GM12878 (cell line): ENCODE results near the gene PTPRD. TPM values are rescaled to one million over a fixed set of nuclear protein-coding genes. Genes with fewer than 3 reads are reported as not detected.

Experiments used
- ATAC-seq: fragments of 200-7000 bp; cut with Tn5 transposase; 3 replicates; pipeline ENCODE4 v1.9.1; 2020; ENCODE audit warnings: mild to moderate bottlenecking, moderate library complexity
- BruUV-seq: library from RNA; stranded (reverse); fragments of 400-500 nt; replicated peaks from 2 replicates; lab custom pipeline; 2021; lab: Mats Ljungman, UMichigan
- CTCF ChIA-PET: fragments of 300-600 bp; sonication (Branson Sonifier 250); formaldehyde crosslinking; extraction: SDS; loops from one replicate; lab custom pipeline; 2021; ENCODE audit warnings: inconsistent platforms; lab: Yijun Ruan, JAX
- POLR2A ChIA-PET: fragments of 350-600 bp; formaldehyde crosslinking; extraction: SDS; loops from one replicate; lab custom pipeline; 2021; ENCODE audit warnings: inconsistent platforms; lab: Charles Lee
- RAD21 ChIA-PET: fragments of 300-600 bp; sonication (Branson Sonifier 250); formaldehyde crosslinking; loops from one replicate; lab custom pipeline; 2023; ENCODE audit warnings: antibody characterized with exemption; ENCODE audit not compliant: unreplicated experiment; lab: Charles Lee
- SMC1A ChIA-PET: fragments of 300-600 bp; sonication (Branson Sonifier 250); formaldehyde crosslinking; loops from one replicate; lab custom pipeline; 2023; ENCODE audit not compliant: unreplicated experiment, uncharacterized antibody; lab: Charles Lee
- DNase-seq: peaks from one replicate; pipeline ENCODE4 v3.0.0-alpha.2; 2011; ENCODE audit warnings: low read depth, low spot score
- FAIRE-seq: peaks from 3 replicates; lab custom pipeline; 2011; peaks lifted over from hg19 to GRCh38; lab: Jason Lieb, UNC
- H2AFZ ChIP-seq: 2 replicates; pipeline ENCODE4 v1.6.0; 2011; ENCODE audit warnings: low read depth, low read length, control low read depth; ENCODE audit not compliant: control insufficient read depth
- H3K27ac ChIP-seq: 2 replicates; pipeline ENCODE4 v1.5.1; 2011; ENCODE audit warnings: control low read depth; ENCODE audit not compliant: control insufficient read depth, insufficient read depth
- H3K27me3 ChIP-seq, 2 experiments: replicated peaks in 1 of 2; 2 replicates each; pipeline versions ENCODE4 v1.6.0 to v1.6.1; 2011; ENCODE audit warnings: low read length in 1 of 2; ENCODE audit not compliant: control insufficient read depth in 2 of 2, insufficient read depth in 2 of 2
- H3K36me3 ChIP-seq, 2 experiments: 2 replicates each; pipeline ENCODE4 v1.5.1; 2011; ENCODE audit warnings: low read length in 1 of 2; ENCODE audit not compliant: control insufficient read depth in 2 of 2, insufficient read depth in 2 of 2
- H3K4me1 ChIP-seq: 2 replicates; pipeline ENCODE4 v1.6.1; 2011; ENCODE audit warnings: mild to moderate bottlenecking, low read length, moderate library complexity, mixed read lengths; ENCODE audit not compliant: control insufficient read depth, insufficient read depth
- H3K4me2 ChIP-seq: 2 replicates; pipeline ENCODE4 v1.6.0; 2011; ENCODE audit warnings: control low read depth; ENCODE audit not compliant: control insufficient read depth, insufficient read depth
- H3K4me3 ChIP-seq: fragments of 200-600 bp; sonication (generic); 2 replicates; pipeline ENCODE4 v1.5.1; 2016
- H3K79me2 ChIP-seq: 2 replicates; pipeline ENCODE4 v1.6.0; 2011; ENCODE audit warnings: low read length; ENCODE audit not compliant: control insufficient read depth, insufficient read depth
- H3K9ac ChIP-seq: 2 replicates; pipeline ENCODE4 v1.8.0; 2011; ENCODE audit warnings: low read length, control low read depth, mixed read lengths; ENCODE audit not compliant: control insufficient read depth, insufficient read depth
- H3K9me3 ChIP-seq: replicated peaks from 3 replicates; pipeline ENCODE4 v1.5.1; 2011; ENCODE audit warnings: mild to moderate bottlenecking, low read length; ENCODE audit not compliant: control insufficient read depth, insufficient read depth
- H4K20me1 ChIP-seq: 2 replicates; pipeline ENCODE4 v1.6.0; 2011; ENCODE audit not compliant: control insufficient read depth, insufficient read depth
- CBX3 ChIP-seq: fragments of 200-600 bp; sonication (generic); IDR thresholded peaks from 2 replicates; pipeline ENCODE4 v1.6.1; 2016; ENCODE audit warnings: low read depth, borderline replicate concordance
- CHD4 ChIP-seq: fragments of 200-600 bp; sonication (generic); IDR thresholded peaks from 2 replicates; pipeline ENCODE4 v1.6.1; 2016; ENCODE audit warnings: mild to moderate bottlenecking
- EZH2 ChIP-seq: IDR thresholded peaks from 2 replicates; pipeline ENCODE4 v1.6.1; 2012; ENCODE audit warnings: low read depth, mild to moderate bottlenecking, control low read depth, inconsistent platforms, low read length, borderline replicate concordance; ENCODE audit not compliant: control insufficient read depth
- FOS ChIP-seq: IDR thresholded peaks from 3 replicates; pipeline ENCODE4 v1.6.1; 2011; ENCODE audit warnings: borderline replicate concordance; ENCODE audit not compliant: insufficient read length; ENCODE audit errors: extremely low read depth
- HDAC6 ChIP-seq: fragments of 200-600 bp; sonication (generic); IDR thresholded peaks from one replicate; pipeline ENCODE4 v1.8.0; 2017; ENCODE audit warnings: antibody characterized with exemption; ENCODE audit not compliant: unreplicated experiment
- KDM1A ChIP-seq: fragments of 200-600 bp; sonication (generic); IDR thresholded peaks from 2 replicates; pipeline ENCODE4 v1.6.1; 2016; ENCODE audit warnings: borderline replicate concordance
- SMAD5 ChIP-seq: IDR thresholded peaks from 2 replicates; pipeline ENCODE4 v1.6.1; 2016; ENCODE audit warnings: antibody characterized with exemption, low read depth
- SPI1 ChIP-seq: IDR thresholded peaks from 2 replicates; pipeline ENCODE4 v1.6.1; 2011; ENCODE audit warnings: low read depth, mild to moderate bottlenecking, low read length, moderate library complexity, borderline replicate concordance; ENCODE audit not compliant: insufficient read depth
- TCF3 ChIP-seq: IDR thresholded peaks from 2 replicates; pipeline ENCODE4 v1.6.1; 2012; ENCODE audit warnings: low read depth, mild to moderate bottlenecking, low read length, borderline replicate concordance; ENCODE audit not compliant: insufficient read depth
- YY1 ChIP-seq: IDR thresholded peaks from 2 replicates; pipeline ENCODE4 v1.6.1; 2011; ENCODE audit warnings: low read depth, mild to moderate bottlenecking, low read length
- ZNF384 ChIP-seq: IDR thresholded peaks from 2 replicates; pipeline ENCODE4 v1.6.1; 2012; ENCODE audit warnings: low read depth, mild to moderate bottlenecking, low read length, improper control_type of control experiment, borderline replicate concordance
- ZNF592 ChIP-seq: fragments of 450-650 bp; IDR thresholded peaks from 2 replicates; pipeline ENCODE4 v1.6.1; 2017; ENCODE audit warnings: mild to moderate bottlenecking, moderate library complexity
- WGBS: methylation state at CpG from one replicate; pipeline ENCODE4 v1.1.6; 2016; ENCODE audit warnings: low lambda C conversion rate; ENCODE audit not compliant: insufficient replicate concordance, insufficient coverage; ENCODE audit errors: missing lambda C conversion rate; 5-methylcytosine and 5-hydroxymethylcytosine counted together
- in situ Hi-C: fragments of 300-500 bp; cut with MboI; formaldehyde crosslinking; loops from 9 replicates; pipeline ENCODE4 v1.14.3; 2018; ENCODE audit warnings: mixed read lengths
- intact Hi-C: fragments of 100-400 bp; cut with micrococcal nuclease; formaldehyde crosslinking; loops from one replicate; pipeline ENCODE4 v1.14.2; 2022; ENCODE audit not compliant: unreplicated experiment
- polyA plus RNA-seq, 11 experiments: library from polyadenylated mRNA; depleted of rRNA in 4 of 11; unstranded in 6 of 11; stranded (reverse) in 5 of 11; fragments of >200 nt; fragmentation: Nextera tagmentation in 4 of 11; fragmentation: Illumina TruSeq in 1 of 11; extraction: Ambion mirVana in 4 of 11; extraction: Trizol in 1 of 11; gene quantifications; 1 replicate in 1 of 11; 2 replicates in 10 of 11; pipeline versions ENCODE4 v1.2.1 to v1.2.3, GENCODE V29; 2011 to 2016; ENCODE audit warnings: inconsistent platforms in 2 of 11, missing spikeins in 2 of 11, low read depth in 1 of 11
- total RNA-seq, 4 experiments: library from RNA; depleted of rRNA in 3 of 4; stranded (reverse); fragments of >200 nt in 3 of 4; fragmentation: Illumina TruSeq in 1 of 4; extraction: Trizol in 1 of 4; gene quantifications; 2 replicates each; pipeline versions ENCODE4 v1.2.1 to v1.2.3, GENCODE V29; 2013 to 2021
- TF ChIP-seq, protein P1 (sequence below): fragments of 450-650 bp; formaldehyde crosslinking; IDR thresholded peaks from 2 replicates; pipeline ENCODE4 v1.5.0; 2022; ENCODE audit warnings: mild to moderate bottlenecking, missing genetic modification characterization

The PTPRD gene
- total and polyA plus RNA-seq, 10 of the 15 experiments (the other 5 are each of a cell fraction or from before 2014, with no cell fraction given), result under 0.01 to 0.05 (median 0.01) TPM; not detected in 7

DNA sequence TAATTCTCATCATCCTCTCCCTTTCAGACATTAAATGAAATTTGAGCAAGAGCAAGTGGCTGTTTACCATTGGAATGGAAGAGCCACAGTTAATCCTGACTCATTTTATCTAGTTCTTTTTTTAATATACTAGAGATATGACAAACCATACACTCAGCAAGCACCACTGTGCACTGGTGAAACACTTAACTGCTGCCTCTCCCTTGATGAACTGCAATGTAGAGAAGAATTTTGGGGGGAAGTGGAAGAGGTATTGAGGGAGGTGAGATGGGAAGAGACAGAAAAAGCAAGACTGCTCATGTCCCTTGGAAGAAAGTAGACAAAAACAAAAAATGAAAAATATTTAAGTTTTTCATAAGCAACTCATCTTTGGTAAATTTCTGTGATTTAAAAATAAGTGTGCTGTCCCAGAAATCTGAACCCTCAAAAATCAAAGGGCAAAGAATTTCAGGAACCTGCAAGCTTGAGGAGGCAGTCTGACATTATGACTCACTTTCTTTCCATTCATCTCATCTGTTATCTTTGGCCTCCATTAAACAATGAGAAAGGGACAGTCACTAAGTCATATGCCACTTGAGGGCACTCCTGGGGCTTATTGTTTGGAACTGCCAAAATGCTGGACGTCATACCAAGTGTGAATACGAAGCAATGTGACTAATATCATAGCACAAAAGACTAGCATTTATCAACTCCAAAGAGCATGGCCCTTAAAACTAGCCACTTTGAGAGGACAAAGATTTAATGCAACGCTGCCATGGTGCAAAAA lies 2246.5 kb downstream of the PTPRD start:
- H3K36me3 ChIP-seq, result no peaks in the 10 kb centered on the region
- RAD21 ChIA-PET, result no interaction called here
- no peaks in the 10 kb centered on the region for H3K9me3 ChIP-seq
- ATAC-seq (peak; percentile 36; the same call in 2 of the 3 replicates), FAIRE-seq (no peak), DNase-seq (no peak)
- H3K27ac ChIP-seq, result no peak overlapping the region
- no peak overlapping the region for H3K4me2 ChIP-seq
- no peak overlapping the region for H3K4me3 ChIP-seq
- SMC1A ChIA-PET, result interaction anchor here (0.7 to 1.1 kb wide), 2 partner anchors 35 to 200 kb away, joined by 3 read pairs; no protein-coding TSS in a partner anchor
- H3K27me3 ChIP-seq, result no peaks in the 10 kb centered on the region
- in situ Hi-C loops (no loop called here), intact Hi-C loops (no loop called here)
- H2AFZ ChIP-seq, result no peak overlapping the region
- no TSS peak for BruUV-seq
- H4K20me1 ChIP-seq, result no peaks in the 10 kb centered on the region
- CTCF ChIA-PET, result no interaction called here
- POLR2A ChIA-PET, result no interaction called here
- no peaks in the 10 kb centered on the region for H3K4me1 ChIP-seq
- H3K79me2 ChIP-seq, result no peaks in the 10 kb centered on the region
- TF ChIP-seq CBX3 (no peak), TCF3 (no peak), CHD4 (no peak), KDM1A (no peak), ZNF592 (no peak), FOS (no peak), SPI1 (no peak), HDAC6 (no peak), ZNF384 (no peak), YY1 (no peak), SMAD5 (no peak), EZH2 (no peak)
- TF ChIP-seq, protein P1, sequence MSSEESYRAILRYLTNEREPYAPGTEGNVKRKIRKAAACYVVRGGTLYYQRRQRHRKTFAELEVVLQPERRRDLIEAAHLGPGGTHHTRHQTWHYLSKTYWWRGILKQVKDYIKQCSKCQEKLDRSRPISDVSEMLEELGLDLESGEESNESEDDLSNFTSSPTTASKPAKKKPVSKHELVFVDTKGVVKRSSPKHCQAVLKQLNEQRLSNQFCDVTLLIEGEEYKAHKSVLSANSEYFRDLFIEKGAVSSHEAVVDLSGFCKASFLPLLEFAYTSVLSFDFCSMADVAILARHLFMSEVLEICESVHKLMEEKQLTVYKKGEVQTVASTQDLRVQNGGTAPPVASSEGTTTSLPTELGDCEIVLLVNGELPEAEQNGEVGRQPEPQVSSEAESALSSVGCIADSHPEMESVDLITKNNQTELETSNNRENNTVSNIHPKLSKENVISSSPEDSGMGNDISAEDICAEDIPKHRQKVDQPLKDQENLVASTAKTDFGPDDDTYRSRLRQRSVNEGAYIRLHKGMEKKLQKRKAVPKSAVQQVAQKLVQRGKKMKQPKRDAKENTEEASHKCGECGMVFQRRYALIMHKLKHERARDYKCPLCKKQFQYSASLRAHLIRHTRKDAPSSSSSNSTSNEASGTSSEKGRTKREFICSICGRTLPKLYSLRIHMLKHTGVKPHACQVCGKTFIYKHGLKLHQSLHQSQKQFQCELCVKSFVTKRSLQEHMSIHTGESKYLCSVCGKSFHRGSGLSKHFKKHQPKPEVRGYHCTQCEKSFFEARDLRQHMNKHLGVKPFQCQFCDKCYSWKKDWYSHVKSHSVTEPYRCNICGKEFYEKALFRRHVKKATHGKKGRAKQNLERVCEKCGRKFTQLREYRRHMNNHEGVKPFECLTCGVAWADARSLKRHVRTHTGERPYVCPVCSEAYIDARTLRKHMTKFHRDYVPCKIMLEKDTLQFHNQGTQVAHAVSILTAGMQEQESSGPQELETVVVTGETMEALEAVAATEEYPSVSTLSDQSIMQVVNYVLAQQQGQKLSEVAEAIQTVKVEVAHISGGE (CRISPR knock-in tag), result no peak
- H3K9ac ChIP-seq, result no peak overlapping the region
- 6% methylated on average over 3 of the region's 3 CpGs for WGBS
